WERI-Rb-1 (cell line): ENCODE measurements around the gene NR1I2.

ENCODE experiments used
- DNase-seq: peaks from one replicate; pipeline ENCODE4 v3.0.0-alpha.2; 2020
- H3K27ac ChIP-seq: fragments of 250-450 bp; sonication (Bioruptor Pico); 2 replicates; pipeline ENCODE4 v1.5.1; 2020; ENCODE audit warnings: mild to moderate bottlenecking, moderate library complexity
- H3K27me3 ChIP-seq: fragments of 250-450 bp; sonication (Bioruptor Pico); 2 replicates; pipeline ENCODE4 v1.5.1; 2021; ENCODE audit warnings: mild to moderate bottlenecking, low read depth, moderate library complexity; ENCODE audit not compliant: insufficient read depth, severe bottlenecking
- H3K36me3 ChIP-seq: fragments of 250-450 bp; sonication (Bioruptor Pico); 2 replicates; pipeline ENCODE4 v1.5.1; 2020; ENCODE audit warnings: mild to moderate bottlenecking, moderate library complexity
- H3K4me3 ChIP-seq: 2 replicates; pipeline ENCODE4 v1.5.1; 2011; ENCODE audit warnings: low read depth, mild to moderate bottlenecking, control low read depth, low read length
- H3K9me3 ChIP-seq: fragments of 250-450 bp; sonication (Bioruptor Pico); 2 replicates; pipeline ENCODE4 v1.5.1; 2021; ENCODE audit warnings: mild to moderate bottlenecking, moderate library complexity; ENCODE audit not compliant: severe bottlenecking
- TF ChIP-seq, protein P1 (sequence below): IDR thresholded peaks from 2 replicates; pipeline ENCODE4 v1.5.1; 2011; ENCODE audit warnings: low read depth, mild to moderate bottlenecking, control low read depth, inconsistent platforms, low read length

NR1I2 gene

DNA sequence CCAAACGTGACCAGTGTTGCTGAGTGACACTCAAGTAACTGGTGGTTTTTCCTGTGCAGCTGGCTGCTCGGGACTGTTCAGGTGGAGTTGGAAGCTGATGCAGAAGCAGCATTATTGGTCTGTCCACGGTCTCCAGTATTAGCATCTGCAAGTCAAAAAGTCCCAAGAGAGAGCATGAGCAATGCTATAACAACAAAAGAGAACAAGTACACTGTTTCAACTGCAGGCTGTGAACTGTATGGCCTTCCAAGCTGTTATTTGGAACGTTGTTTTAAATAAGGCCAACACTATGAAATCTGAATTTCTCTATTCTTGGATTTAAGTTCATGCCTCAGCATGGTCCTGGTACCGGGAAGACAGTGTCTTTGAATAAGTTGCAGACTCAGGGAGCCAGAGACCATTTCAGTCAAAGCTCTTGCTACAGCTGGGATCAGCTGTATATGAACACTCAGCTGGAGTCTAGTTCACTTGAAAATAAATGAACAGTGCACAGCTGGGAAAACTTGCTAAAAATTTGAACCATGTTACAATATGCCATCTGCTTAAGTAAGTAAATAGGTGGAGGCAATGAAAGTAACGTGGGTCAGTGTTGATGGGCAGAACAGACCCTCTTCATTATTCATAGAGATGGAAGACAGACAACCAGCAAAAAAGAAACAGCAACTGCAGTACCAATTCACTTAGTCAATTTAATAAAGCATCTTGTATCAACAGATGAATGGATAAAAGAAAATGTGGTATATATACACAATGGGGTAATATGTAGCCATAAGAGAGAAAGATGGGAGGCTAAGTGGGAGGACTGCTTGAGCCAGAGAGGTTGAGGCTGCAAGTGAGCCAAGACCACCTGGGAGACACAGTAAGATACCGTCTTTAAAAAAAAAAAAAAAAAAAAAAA is 45.1 kb downstream of the NR1I2 start:
- no peak for DNase-seq

GRCh38 chr3:119829420-119829819 is 47.5 kb downstream of the NR1I2 start:
- Histone ChIP-seq H3K27ac (no peak overlapping the region), H3K9me3 (no peaks in the 10 kb centered on the region), H3K36me3 (peaks cover 8% of the 10 kb centered on the region), H3K4me3 (no peak overlapping the region), H3K27me3 (no peaks in the 10 kb centered on the region)
- DNase-seq = no peak
- TF ChIP-seq, protein P1, sequence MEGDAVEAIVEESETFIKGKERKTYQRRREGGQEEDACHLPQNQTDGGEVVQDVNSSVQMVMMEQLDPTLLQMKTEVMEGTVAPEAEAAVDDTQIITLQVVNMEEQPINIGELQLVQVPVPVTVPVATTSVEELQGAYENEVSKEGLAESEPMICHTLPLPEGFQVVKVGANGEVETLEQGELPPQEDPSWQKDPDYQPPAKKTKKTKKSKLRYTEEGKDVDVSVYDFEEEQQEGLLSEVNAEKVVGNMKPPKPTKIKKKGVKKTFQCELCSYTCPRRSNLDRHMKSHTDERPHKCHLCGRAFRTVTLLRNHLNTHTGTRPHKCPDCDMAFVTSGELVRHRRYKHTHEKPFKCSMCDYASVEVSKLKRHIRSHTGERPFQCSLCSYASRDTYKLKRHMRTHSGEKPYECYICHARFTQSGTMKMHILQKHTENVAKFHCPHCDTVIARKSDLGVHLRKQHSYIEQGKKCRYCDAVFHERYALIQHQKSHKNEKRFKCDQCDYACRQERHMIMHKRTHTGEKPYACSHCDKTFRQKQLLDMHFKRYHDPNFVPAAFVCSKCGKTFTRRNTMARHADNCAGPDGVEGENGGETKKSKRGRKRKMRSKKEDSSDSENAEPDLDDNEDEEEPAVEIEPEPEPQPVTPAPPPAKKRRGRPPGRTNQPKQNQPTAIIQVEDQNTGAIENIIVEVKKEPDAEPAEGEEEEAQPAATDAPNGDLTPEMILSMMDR = no peak

More for the DNA sequence above, 45.1 kb downstream of the NR1I2 start:
- Histone ChIP-seq H3K9me3 (no peaks in the 10 kb centered on the region), H3K27me3 (no peaks in the 10 kb centered on the region), H3K36me3 (peaks cover 8% of the 10 kb centered on the region; the same call in 1 of the 2 replicates), H3K27ac (no peak overlapping the region), H3K4me3 (no peak overlapping the region)
- TF ChIP-seq, protein P1 = no peak

- DNase-seq = no peak
- no peak overlapping the region for H3K4me3 ChIP-seq
- no peaks in the 10 kb centered on the region for H3K27me3 ChIP-seq
- no peaks in the 10 kb centered on the region for H3K9me3 ChIP-seq
- peaks cover 2% of the 10 kb centered on the region; the same call in 1 of the 2 replicates for H3K36me3 ChIP-seq
- H3K27ac ChIP-seq = no peak overlapping the region
- TF ChIP-seq, protein P1 = no peak
Measured at GRCh38 chr3:119831022-119831421, 49.1 kb downstream of the NR1I2 start.

- Histone ChIP-seq H3K4me3 (no peak overlapping the region), H3K27me3 (no peaks in the 10 kb centered on the region), H3K36me3 (no peaks in the 10 kb centered on the region; the same call in 1 of the 2 replicates), H3K9me3 (no peaks in the 10 kb centered on the region), H3K27ac (no peak overlapping the region)
- DNase-seq = no peak
- TF ChIP-seq, protein P1 = no peak
Measured at GRCh38 chr3:119831941-119832371, 50.1 kb downstream of the NR1I2 start.

GRCh38 chr3:119834754-119835370 is 53.0 kb downstream of the NR1I2 start:
- Histone ChIP-seq H3K9me3 (no peaks in the 10 kb centered on the region), H3K27ac (no peak overlapping the region), H3K27me3 (no peaks in the 10 kb centered on the region), H3K4me3 (no peak overlapping the region), H3K36me3 (peaks cover 8% of the 10 kb centered on the region)
- TF ChIP-seq, protein P1 = no peak
- DNase-seq = no peak
